Activated naive CD4-positive, alpha-beta T cell treated with anti-CD3 and anti-CD28 coated beads, Interleukin-2, amount 50 U/mL, for 72 hours (primary cell): ENCODE results near the gene HOXD13. TPM values are rescaled to one million over a fixed set of nuclear protein-coding genes. Genes with fewer than 3 reads are reported as not detected.

Experiments
- ATAC-seq, 2 donors: fragments of 150-1000 bp; cut with Tn5 transposase; 2 replicates each; pipeline ENCODE4 v1.10.0; 2021; ENCODE audit warnings: mild to moderate bottlenecking in 2 of 2, moderate library complexity in 2 of 2
- DNase-seq, 2 donors: peaks; one replicate each; pipeline ENCODE4 v3.0.0; 2021 to 2022; ENCODE audit warnings: low spot score in 2 of 2
- H3K27ac Mint-ChIP-seq, 2 donors: one replicate each; pipeline ENCODE4 v1.8.0; 2022; ENCODE audit warnings: mild to moderate bottlenecking in 2 of 2, mixed read lengths in 2 of 2
- H3K36me3 Mint-ChIP-seq, 2 donors: one replicate each; pipeline ENCODE4 v1.8.0; 2022; ENCODE audit warnings: mixed read lengths in 2 of 2
- H3K9me3 Mint-ChIP-seq, 2 donors: one replicate each; pipeline ENCODE4 v1.8.0; 2022; ENCODE audit warnings: mixed read lengths in 2 of 2
- total RNA-seq, 2 donors: library from RNA; stranded (reverse); gene quantifications; one replicate each; pipeline ENCODE4 v1.2.3, GENCODE V29; 2022

The HOXD13 gene
- total RNA-seq, 2 donors from 2014 or later, result not detected

DNA sequence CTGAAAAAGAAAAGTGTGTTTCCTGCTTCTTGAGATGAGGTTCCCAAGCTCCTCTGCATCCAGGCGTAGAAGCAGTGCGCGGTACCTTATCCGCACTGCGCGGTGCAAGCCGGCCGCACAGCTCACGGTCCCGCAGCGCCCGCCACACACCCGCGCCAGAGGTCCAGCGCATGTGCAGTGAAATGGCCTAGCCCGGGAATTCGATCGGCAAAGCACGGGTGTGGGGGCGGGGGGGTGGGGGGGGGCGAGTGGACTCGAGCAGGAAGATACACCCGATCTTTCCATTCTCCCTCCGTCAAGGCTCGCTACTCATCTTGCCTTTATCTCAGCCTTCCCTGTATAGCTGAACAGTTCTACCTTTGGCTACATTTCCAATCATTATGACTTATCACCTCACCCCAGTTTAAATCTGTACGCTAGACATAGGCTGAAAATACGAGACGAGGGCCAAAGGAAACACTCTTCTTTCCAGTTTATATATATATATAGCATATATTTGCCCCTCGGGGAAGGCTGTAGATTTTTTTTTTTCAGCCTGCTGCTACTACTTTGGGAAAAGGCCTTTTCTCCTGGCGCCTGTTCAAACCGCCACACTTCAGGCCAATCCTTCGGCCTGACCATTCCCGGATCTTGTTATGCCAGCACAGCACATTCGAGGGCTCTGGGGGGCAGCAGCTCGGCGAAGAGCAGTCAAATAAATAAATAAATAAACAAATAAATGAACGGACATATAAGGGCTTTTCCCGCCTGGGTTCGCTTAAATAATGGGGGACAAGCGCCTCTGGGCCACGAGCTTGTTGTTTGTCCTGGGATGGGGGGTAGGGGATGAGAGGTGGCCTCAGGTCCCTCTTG lies 47.4 kb downstream of the HOXD13 start:
- H3K27ac Mint-ChIP-seq, result no peak overlapping the region
- peaks cover 0 to 3% of the 10 kb centered on the region in 2 donors for H3K9me3 Mint-ChIP-seq
- no peak for DNase-seq
- ATAC-seq, result no peak
- peaks cover 24 to 38% of the 10 kb centered on the region in 2 donors for H3K36me3 Mint-ChIP-seq

DNA sequence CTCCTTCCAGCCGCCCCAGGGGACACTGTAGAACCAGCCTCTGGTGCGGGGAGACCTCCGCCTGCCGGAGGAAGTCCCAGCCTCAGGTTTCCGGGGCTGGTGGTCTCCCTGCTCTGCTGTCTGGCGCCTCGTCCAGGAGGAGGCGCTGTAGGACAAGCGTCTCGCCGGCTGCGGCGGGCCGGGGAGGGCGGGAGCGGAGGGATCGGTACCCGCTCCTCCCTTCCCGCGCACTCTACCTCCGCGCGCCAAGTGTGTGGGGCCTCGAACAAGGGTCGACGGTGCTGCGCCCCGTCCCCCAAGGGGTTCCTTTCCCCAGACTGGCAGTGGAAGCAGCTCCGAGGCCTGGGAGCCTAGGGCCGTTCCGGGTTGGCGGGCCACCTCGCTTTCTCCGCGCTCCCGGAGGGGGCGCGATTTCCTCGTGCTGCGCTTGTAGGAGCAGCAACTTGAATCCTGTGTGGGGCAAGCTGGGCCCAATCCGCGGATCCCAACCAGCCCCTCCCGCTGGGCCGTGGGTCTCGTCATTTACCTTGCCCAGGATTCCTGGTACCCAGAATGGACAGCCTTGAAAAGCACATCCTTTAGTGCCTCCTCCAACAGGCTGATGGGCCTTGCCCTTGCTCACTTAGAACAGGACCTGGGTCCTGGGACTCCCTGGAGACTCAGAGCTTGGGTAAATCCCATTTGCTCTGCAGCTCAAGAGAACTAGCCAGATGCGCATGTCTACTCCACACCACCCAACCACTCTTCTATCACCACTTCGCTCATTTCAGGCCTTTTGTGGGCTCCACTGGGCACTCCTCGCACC lies 48.2 kb downstream of the HOXD13 start:
- ATAC-seq, result peak; percentile 82 to 95

DNA sequence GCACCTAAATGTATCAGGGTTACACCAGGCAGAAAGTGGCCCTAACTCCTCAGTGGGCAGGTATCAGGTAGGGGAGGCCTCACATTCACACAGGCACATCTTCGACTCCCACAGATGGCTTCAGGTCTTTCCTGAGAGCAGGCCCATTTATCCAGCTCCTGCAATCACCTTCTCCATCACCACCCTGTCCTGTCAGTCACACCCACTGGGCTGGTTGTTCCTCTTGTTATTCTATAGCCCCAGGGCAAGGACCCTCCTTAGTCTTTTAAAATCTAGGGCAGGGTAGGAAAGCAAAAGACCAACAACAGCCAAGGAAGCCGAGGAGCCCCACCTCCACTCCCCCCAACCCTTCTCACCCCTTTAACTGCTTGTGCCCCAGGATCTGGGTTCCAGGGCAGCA lies 49.8 kb downstream of the HOXD13 start:
- peaks cover 17 to 33% of the 10 kb centered on the region in 2 donors for H3K36me3 Mint-ChIP-seq
- no peak overlapping the region for H3K27ac Mint-ChIP-seq
- ATAC-seq, result no peak
- DNase-seq, result no peak
- peaks cover 0 to 3% of the 10 kb centered on the region in 2 donors for H3K9me3 Mint-ChIP-seq

More for the DNA sequence above, 48.2 kb downstream of the HOXD13 start:
- peaks cover 18 to 29% of the 10 kb centered on the region in 2 donors for H3K36me3 Mint-ChIP-seq
- peak in 1 of 2 donors; percentile 83 for DNase-seq
- peaks cover 0 to 3% of the 10 kb centered on the region in 2 donors for H3K9me3 Mint-ChIP-seq
- peak overlapping the region in 1 of 2 donors; percentile 23 for H3K27ac Mint-ChIP-seq

Other genes with a start within 250 kb of the HOXD13 start
- gene LNPK, start 90.5 kb upstream of the HOXD13 start, total RNA-seq, result 10 to 100 TPM; 35.7 to 37.2 TPM
- gene EVX2, start 8.8 kb upstream of the HOXD13 start, total RNA-seq, result not detected
- gene HOXD12, start 7.1 kb downstream of the HOXD13 start, total RNA-seq, result not detected
- not detected for gene HOXD11, start 14.6 kb downstream of the HOXD13 start, total RNA-seq
- not detected for gene HOXD10, start 24.1 kb downstream of the HOXD13 start, total RNA-seq
- gene HOXD9, start 30.0 kb downstream of the HOXD13 start, total RNA-seq, result not detected
- not detected for gene HOXD8, start 37.0 kb downstream of the HOXD13 start, total RNA-seq
- gene HOXD4, start 58.8 kb downstream of the HOXD13 start, total RNA-seq, result not detected
- not detected for gene HOXD3, start 64.6 kb downstream of the HOXD13 start, total RNA-seq
- gene HOXD1, start 95.9 kb downstream of the HOXD13 start, total RNA-seq, result not detected
- 10 to 100 TPM; 24.8 to 28.2 TPM for gene MTX2, start 176.7 kb downstream of the HOXD13 start, total RNA-seq